HepG2 (cell line): Measurements from ENCODE around the gene IFT172. TPM values are rescaled to one million over a fixed set of nuclear protein-coding genes. Genes with fewer than 3 reads are reported as not detected.

Experiments
- FOSL2 ChIP-seq: sonication (generic); formaldehyde crosslinking; IDR thresholded peaks from 2 replicates; pipeline ENCODE4 v1.4.0; 2020; ENCODE audit warnings: missing genetic modification reagents
- HOXA7 ChIP-seq: sonication (generic); formaldehyde crosslinking; IDR thresholded peaks from 2 replicates; pipeline ENCODE4 v1.8.1; 2022; ENCODE audit warnings: mild to moderate bottlenecking, missing genetic modification reagents, moderate library complexity
- KAT7 ChIP-seq: IDR thresholded peaks from 2 replicates; pipeline ENCODE4 v1.6.1; 2018; ENCODE audit warnings: borderline replicate concordance, missing compliant biosample characterization
- LBX2 ChIP-seq: sonication (generic); formaldehyde crosslinking; IDR thresholded peaks from 2 replicates; pipeline ENCODE4 v1.5.0; 2020; ENCODE audit warnings: missing genetic modification reagents, mild to moderate bottlenecking, borderline replicate concordance
- MAFG ChIP-seq: sonication (generic); formaldehyde crosslinking; IDR thresholded peaks from 2 replicates; pipeline ENCODE4 v1.5.1; 2020; ENCODE audit warnings: mild to moderate bottlenecking, missing genetic modification reagents
- MEIS1 ChIP-seq: sonication (generic); formaldehyde crosslinking; IDR thresholded peaks from 2 replicates; pipeline ENCODE4 v1.9.0; 2021; ENCODE audit warnings: mild to moderate bottlenecking, missing genetic modification reagents, moderate library complexity, borderline replicate concordance
- MXD1 ChIP-seq: sonication (generic); formaldehyde crosslinking; IDR thresholded peaks from 2 replicates; pipeline ENCODE4 v1.4.0; 2020; ENCODE audit warnings: mild to moderate bottlenecking, missing genetic modification reagents
- MXD3 ChIP-seq: IDR thresholded peaks from 2 replicates; pipeline ENCODE4 v1.6.1; 2016; ENCODE audit warnings: mild to moderate bottlenecking, missing biosample characterization, missing genetic modification reagents
- PAXIP1 ChIP-seq: sonication (generic); formaldehyde crosslinking; conservative IDR thresholded peaks from 2 replicates; pipeline ENCODE4 v1.4.0; 2020; ENCODE audit warnings: mild to moderate bottlenecking, missing genetic modification reagents, moderate library complexity
- SIX1 ChIP-seq: sonication (generic); formaldehyde crosslinking; IDR thresholded peaks from 2 replicates; pipeline ENCODE4 v1.4.0; 2020; ENCODE audit warnings: missing genetic modification reagents, borderline replicate concordance
- SMARCC2 ChIP-seq: fragments of 450-650 bp; IDR thresholded peaks from 2 replicates; pipeline ENCODE4 v1.6.1; 2017; ENCODE audit warnings: antibody characterized with exemption, mild to moderate bottlenecking
- SMYD3 ChIP-seq: sonication (generic); formaldehyde crosslinking; IDR thresholded peaks from 2 replicates; pipeline ENCODE4 v1.8.1; 2023; ENCODE audit warnings: mild to moderate bottlenecking, missing genetic modification reagents
- SRY ChIP-seq: sonication (generic); formaldehyde crosslinking; IDR thresholded peaks from 2 replicates; pipeline ENCODE4 v1.8.0; 2022; ENCODE audit warnings: mild to moderate bottlenecking, missing genetic modification reagents
- TCF12 ChIP-seq, 2 experiments: fragments of 450-650 bp in 1 of 2; sonication (generic) in 1 of 2; formaldehyde crosslinking in 1 of 2; IDR thresholded peaks; 2 replicates each; pipeline versions ENCODE4 v1.6.1 to v1.8.0; 2017 to 2022; ENCODE audit warnings: antibody characterized with exemption in 1 of 2, mild to moderate bottlenecking in 1 of 2, missing genetic modification reagents in 1 of 2, moderate library complexity in 1 of 2
- UBTF ChIP-seq: sonication (generic); formaldehyde crosslinking; IDR thresholded peaks from 2 replicates; pipeline ENCODE4 v1.4.0; 2020; ENCODE audit warnings: mild to moderate bottlenecking, missing genetic modification reagents
- YY1 ChIP-seq: IDR thresholded peaks from 2 replicates; pipeline ENCODE4 v1.6.1; 2011; ENCODE audit warnings: low read length, low read depth, moderate library complexity, mild to moderate bottlenecking; ENCODE audit not compliant: insufficient read depth, insufficient replicate concordance
- ZNF501 ChIP-seq: sonication (generic); formaldehyde crosslinking; IDR thresholded peaks from 2 replicates; pipeline ENCODE4 v1.5.1; 2020; ENCODE audit warnings: mild to moderate bottlenecking, moderate library complexity, missing genetic modification reagents
- ZNF703 ChIP-seq: sonication (generic); formaldehyde crosslinking; IDR thresholded peaks from 2 replicates; pipeline ENCODE4 v1.5.1; 2020; ENCODE audit warnings: missing genetic modification reagents, mild to moderate bottlenecking, moderate library complexity, borderline replicate concordance
- ZNF724P ChIP-seq: sonication (generic); formaldehyde crosslinking; IDR thresholded peaks from 2 replicates; pipeline ENCODE4 v1.8.0; 2022; ENCODE audit warnings: missing genetic modification reagents, borderline replicate concordance
- ZNF761 ChIP-seq: sonication (generic); formaldehyde crosslinking; conservative IDR thresholded peaks from 2 replicates; pipeline ENCODE4 v1.4.0; 2020; ENCODE audit warnings: mild to moderate bottlenecking, missing genetic modification reagents
- ZNF781 ChIP-seq: sonication (generic); formaldehyde crosslinking; IDR thresholded peaks from 2 replicates; pipeline ENCODE4 v1.5.1; 2020; ENCODE audit warnings: borderline replicate concordance, mild to moderate bottlenecking, missing genetic modification reagents; ENCODE audit errors: not compliant biosample characterization
- ZSCAN21 ChIP-seq: sonication (generic); formaldehyde crosslinking; IDR thresholded peaks from 2 replicates; pipeline ENCODE4 v1.8.0; 2022; ENCODE audit warnings: mild to moderate bottlenecking, missing genetic modification reagents, moderate library complexity, borderline replicate concordance
- polyA plus RNA-seq, 8 experiments: library from polyadenylated mRNA; depleted of rRNA in 3 of 8; stranded (reverse) in 7 of 8; unstranded in 1 of 8; fragments of >200 nt; fragmentation: Illumina TruSeq in 4 of 8; extraction: Trizol in 4 of 8; gene quantifications; 2 replicates each; pipeline versions ENCODE4 v1.2.1 to v1.2.3, GENCODE V29; 2011 to 2016; ENCODE audit warnings: low read depth in 4 of 8, missing spikeins in 1 of 8, mixed read lengths in 1 of 8; ENCODE audit not compliant: insufficient read depth in 1 of 8
- total RNA-seq, 5 experiments: library from RNA; depleted of rRNA; stranded (reverse); fragments of >200 nt; fragmentation: Illumina TruSeq; extraction: Trizol; gene quantifications; 2 replicates each; pipeline ENCODE4 v1.2.3, GENCODE V29; 2016; ENCODE audit warnings: low read depth in 1 of 5

IFT172 gene
- total and polyA plus RNA-seq, 2 of the 13 experiments (the other 11 are each of a cell fraction or from before 2014, with no cell fraction given) = 21.6 to 35.7 TPM

GRCh38 chr2:27428978-27429541 lies 60.5 kb downstream of the IFT172 start (continued):
- no peak for TF ChIP-seq ZNF703 (CRISPR knock-in tag)
- peak; percentile 53; the same call in 1 of the 2 replicates for TF ChIP-seq LBX2
- no peak for TF ChIP-seq TCF12 (IDR thresholded peaks at IDR 0.05)
- TF ChIP-seq TCF12 (CRISPR knock-in tag; IDR thresholded peaks at IDR 0.05) = no peak
- TF ChIP-seq ZNF781 (CRISPR knock-in tag) = no peak
- TF ChIP-seq SRY (CRISPR knock-in tag) = no peak; the same call in 1 of the 2 replicates
- TF ChIP-seq MAFG = no peak
- peak; percentile 45; the same call in 1 of the 2 replicates for TF ChIP-seq MXD3 (CRISPR knock-in tag)
- peak; percentile 51; the same call in 1 of the 2 replicates for TF ChIP-seq ZSCAN21 (CRISPR knock-in tag)
- no peak for TF ChIP-seq HOXA7 (CRISPR knock-in tag)
- TF ChIP-seq SIX1 (CRISPR knock-in tag) = no peak
- no peak for TF ChIP-seq KAT7 (CRISPR knock-in tag)
- no peak for TF ChIP-seq SMYD3 (CRISPR knock-in tag)
- TF ChIP-seq ZNF724P (CRISPR knock-in tag) = no peak; the same call in 1 of the 2 replicates
- TF ChIP-seq ZNF761 (CRISPR knock-in tag) = peak; percentile 90
- TF ChIP-seq YY1 = peak; percentile 67
- peak; percentile 54; the same call in 1 of the 2 replicates for TF ChIP-seq FOSL2
- peak; percentile 64 for TF ChIP-seq PAXIP1 (CRISPR knock-in tag)
- TF ChIP-seq MEIS1 (CRISPR knock-in tag) = no peak; the same call in none of the 2 replicates
- peak; percentile 76; the same call in 1 of the 2 replicates for TF ChIP-seq UBTF (CRISPR knock-in tag)
- TF ChIP-seq MXD1 (CRISPR knock-in tag) = peak; percentile 75; the same call in 1 of the 2 replicates
- peak; percentile 33; the same call in 1 of the 2 replicates for TF ChIP-seq ZNF501
- no peak for TF ChIP-seq SMARCC2
